ENCODE data around the gene THAP7.

- TF ChIP-seq, protein P1, sequence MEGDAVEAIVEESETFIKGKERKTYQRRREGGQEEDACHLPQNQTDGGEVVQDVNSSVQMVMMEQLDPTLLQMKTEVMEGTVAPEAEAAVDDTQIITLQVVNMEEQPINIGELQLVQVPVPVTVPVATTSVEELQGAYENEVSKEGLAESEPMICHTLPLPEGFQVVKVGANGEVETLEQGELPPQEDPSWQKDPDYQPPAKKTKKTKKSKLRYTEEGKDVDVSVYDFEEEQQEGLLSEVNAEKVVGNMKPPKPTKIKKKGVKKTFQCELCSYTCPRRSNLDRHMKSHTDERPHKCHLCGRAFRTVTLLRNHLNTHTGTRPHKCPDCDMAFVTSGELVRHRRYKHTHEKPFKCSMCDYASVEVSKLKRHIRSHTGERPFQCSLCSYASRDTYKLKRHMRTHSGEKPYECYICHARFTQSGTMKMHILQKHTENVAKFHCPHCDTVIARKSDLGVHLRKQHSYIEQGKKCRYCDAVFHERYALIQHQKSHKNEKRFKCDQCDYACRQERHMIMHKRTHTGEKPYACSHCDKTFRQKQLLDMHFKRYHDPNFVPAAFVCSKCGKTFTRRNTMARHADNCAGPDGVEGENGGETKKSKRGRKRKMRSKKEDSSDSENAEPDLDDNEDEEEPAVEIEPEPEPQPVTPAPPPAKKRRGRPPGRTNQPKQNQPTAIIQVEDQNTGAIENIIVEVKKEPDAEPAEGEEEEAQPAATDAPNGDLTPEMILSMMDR (IDR thresholded peaks at IDR 0.05): no peak
- TF ChIP-seq POLR2A (IDR thresholded peaks at IDR 0.05): no peak
These were observed 23.5 kb downstream of the THAP7 start for GRCh38 chr22:20978419-20978818.

Measured in uterus (tissue), 2 donors.